Right lobe of liver (tissue), 6 donors: ENCODE measurements around the gene PSD4. TPM values are rescaled to one million over a fixed set of nuclear protein-coding genes. Genes with fewer than 3 reads are reported as not detected.

Source experiments
- ATAC-seq, 4 donors: fragments of 200-7000 bp; cut with Tn5 transposase; one replicate each; pipeline ENCODE4 v1.9.1; 2020; ENCODE audit warnings: mild to moderate bottlenecking in 4 of 4, moderate library complexity in 4 of 4
- DNase-seq, 3 donors: peaks; one replicate each; pipeline ENCODE4 v3.0.0-alpha.2; 2020
- H3K27ac ChIP-seq, 3 donors: fragments of 200-600 bp; one replicate each; pipeline ENCODE4 v1.8.0; 2022
- H3K27me3 ChIP-seq, 2 donors: fragments of 200-600 bp; one replicate each; pipeline ENCODE4 v1.8.0; 2022
- H3K36me3 ChIP-seq, 4 donors: fragments of 200-600 bp; sonication (generic) in 1 of 4; one replicate each; pipeline versions ENCODE4 v1.5.1 to v1.8.0; 2017 to 2022; ENCODE audit warnings: control low read depth in 1 of 4
- H3K4me1 ChIP-seq, 4 donors: fragments of 200-600 bp; sonication (generic) in 1 of 4; one replicate each; pipeline versions ENCODE4 v1.5.1 to v1.8.0; 2017 to 2022; ENCODE audit warnings: control low read depth in 1 of 4
- H3K4me3 ChIP-seq, 3 donors: fragments of 200-600 bp; one replicate each; pipeline ENCODE4 v1.8.0; 2022
- H3K9me3 ChIP-seq, 4 donors: fragments of 200-600 bp; sonication (generic) in 1 of 4; one replicate each; pipeline versions ENCODE4 v1.5.1 to v1.8.0; 2017 to 2022; ENCODE audit warnings: control low read depth in 1 of 4
- POLR2A ChIP-seq: fragments of 450-650 bp; IDR thresholded peaks from one replicate; pipeline ENCODE4 v1.6.1; 2017; ENCODE audit warnings: antibody characterized with exemption, mild to moderate bottlenecking
- WGBS: methylation state at CpG from one replicate; pipeline ENCODE4 v1.1.6; 2018; ENCODE audit warnings: low coverage, low lambda C conversion rate; ENCODE audit not compliant: insufficient coverage; ENCODE audit errors: missing lambda C conversion rate; 5-methylcytosine and 5-hydroxymethylcytosine counted together
- intact Hi-C, 2 donors: fragments of 100-400 bp; cut with DNase I; formaldehyde crosslinking; loops; one replicate each; pipeline versions ENCODE4 v1.11.2 to v1.14.1; 2022
- total RNA-seq, 6 experiments: library from RNA; depleted of rRNA in 2 of 6; stranded (reverse); fragments of >200 nt in 2 of 6; fragmentation: NEBNext Ultra II Directional in 3 of 6; extraction: Animal tissue kit (Norgen Biotek cat#: 25700) in 3 of 6; gene quantifications; one replicate each; pipeline versions ENCODE4 v1.1.0 to v1.2.4, GENCODE V29; 2016 to 2023
- TF ChIP-seq, protein P1 (sequence below), 4 donors: fragments of 200-600 bp in 3 of 4; fragments of 450-650 bp in 1 of 4; IDR thresholded peaks; one replicate each; pipeline versions ENCODE4 v1.5.1 to v1.8.0; 2016 to 2022; ENCODE audit warnings: antibody characterized with exemption in 4 of 4, mild to moderate bottlenecking in 2 of 4
- donor health status: DM: no; HTN: yes; CAD: no.
- donor health status: DM: no; HTN: no; CAD: no.
- donor health status: DM: no; HTN: no; CAD: no.
- donor health status: DM: no; HTN: yes; CAD: no.
- donor health status: DM: no; HTN: yes; CAD: no.

The PSD4 gene
- total RNA-seq, 6 experiments from 2014 or later = 38.0 to 77.8 (median 58.7) TPM

DNA sequence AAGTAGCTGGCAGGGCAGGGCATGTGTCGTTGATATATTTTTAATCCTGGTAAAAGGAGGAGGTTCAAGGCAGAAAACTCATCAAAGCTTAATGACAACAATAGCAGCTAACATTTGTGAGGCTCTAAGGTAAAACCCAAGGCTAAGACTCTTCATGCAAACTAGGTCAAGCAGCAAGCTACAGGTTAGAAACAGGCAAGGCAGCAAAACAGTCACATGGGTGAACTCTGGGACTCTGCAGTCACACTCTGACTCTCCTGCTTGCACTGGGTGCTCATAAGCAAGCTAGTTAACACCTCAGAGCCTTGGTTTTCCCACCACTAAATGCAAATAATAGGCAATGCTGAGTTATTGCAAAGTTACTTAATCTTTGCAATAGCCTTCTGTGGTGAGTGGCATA is 38.5 kb upstream of the PSD4 start:
- ATAC-seq (no peak), DNase-seq (no peak)
- Histone ChIP-seq H3K36me3 (peaks cover 0 to 36% (median 17%) of the 10 kb centered on the region in 4 donors), H3K4me1 (no peaks in the 10 kb centered on the region), H3K9me3 (no peaks in the 10 kb centered on the region), H3K4me3 (no peak overlapping the region), H3K27me3 (no peaks in the 10 kb centered on the region), H3K27ac (no peak overlapping the region)
- TF ChIP-seq, protein P1, sequence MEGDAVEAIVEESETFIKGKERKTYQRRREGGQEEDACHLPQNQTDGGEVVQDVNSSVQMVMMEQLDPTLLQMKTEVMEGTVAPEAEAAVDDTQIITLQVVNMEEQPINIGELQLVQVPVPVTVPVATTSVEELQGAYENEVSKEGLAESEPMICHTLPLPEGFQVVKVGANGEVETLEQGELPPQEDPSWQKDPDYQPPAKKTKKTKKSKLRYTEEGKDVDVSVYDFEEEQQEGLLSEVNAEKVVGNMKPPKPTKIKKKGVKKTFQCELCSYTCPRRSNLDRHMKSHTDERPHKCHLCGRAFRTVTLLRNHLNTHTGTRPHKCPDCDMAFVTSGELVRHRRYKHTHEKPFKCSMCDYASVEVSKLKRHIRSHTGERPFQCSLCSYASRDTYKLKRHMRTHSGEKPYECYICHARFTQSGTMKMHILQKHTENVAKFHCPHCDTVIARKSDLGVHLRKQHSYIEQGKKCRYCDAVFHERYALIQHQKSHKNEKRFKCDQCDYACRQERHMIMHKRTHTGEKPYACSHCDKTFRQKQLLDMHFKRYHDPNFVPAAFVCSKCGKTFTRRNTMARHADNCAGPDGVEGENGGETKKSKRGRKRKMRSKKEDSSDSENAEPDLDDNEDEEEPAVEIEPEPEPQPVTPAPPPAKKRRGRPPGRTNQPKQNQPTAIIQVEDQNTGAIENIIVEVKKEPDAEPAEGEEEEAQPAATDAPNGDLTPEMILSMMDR (IDR thresholded peaks at IDR 0.05) = no peak
- peak; percentile 10 for TF ChIP-seq POLR2A
- 64% methylated on average over 1 of the region's 1 CpG for WGBS
- intact Hi-C loops = loop anchor here (5.0 to 10.0 kb wide), 3 partner anchors 51 to 62 kb away; no protein-coding TSS in a partner anchor

DNA sequence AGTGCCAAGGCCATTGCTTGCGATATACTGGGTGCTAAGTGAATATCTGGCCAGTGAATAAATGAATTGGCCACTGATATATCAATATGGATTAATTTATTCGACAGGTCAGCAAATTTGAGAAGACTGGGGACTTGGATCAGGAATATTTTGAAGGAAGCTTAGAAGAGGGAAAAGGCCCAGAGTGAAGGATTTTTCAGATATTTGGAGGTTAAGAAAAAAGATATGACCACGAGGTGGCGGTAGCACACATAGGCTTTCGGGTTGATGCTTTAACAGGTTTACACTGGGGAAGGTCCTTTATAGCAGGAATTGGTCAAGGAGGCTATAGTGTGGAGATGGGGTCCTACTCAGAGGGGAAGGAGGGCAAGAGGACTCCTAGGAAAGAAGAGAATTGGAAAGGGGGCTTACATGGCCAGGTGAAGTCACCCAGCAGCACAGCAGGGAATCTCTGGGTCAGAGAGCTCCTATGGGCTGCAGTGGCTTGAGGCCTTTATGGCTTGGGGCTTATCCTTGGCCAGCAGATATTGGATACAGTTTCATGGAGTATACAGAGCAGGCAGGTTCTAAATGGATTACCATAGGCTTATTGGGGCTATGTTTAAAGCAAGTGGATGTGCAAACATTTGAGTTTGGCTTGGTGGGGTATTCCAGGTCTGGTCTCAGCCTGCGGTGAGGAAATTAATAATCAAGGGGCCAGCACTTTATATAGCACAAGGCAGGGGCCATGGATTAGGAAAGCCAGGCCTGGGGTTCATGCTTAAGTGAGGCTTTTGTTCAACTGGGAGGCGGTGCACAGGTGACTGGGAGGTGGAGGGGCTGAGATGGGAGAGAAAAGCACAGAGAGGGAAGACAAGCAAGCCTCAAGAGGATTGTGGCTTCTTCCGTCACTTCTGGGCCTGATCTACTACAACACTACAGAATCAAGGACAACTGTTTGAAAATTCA is 36.7 kb upstream of the PSD4 start:
- no peaks in the 10 kb centered on the region for H3K4me1 ChIP-seq
- no peak overlapping the region for H3K4me3 ChIP-seq
- no peaks in the 10 kb centered on the region for H3K9me3 ChIP-seq
- WGBS = 37% methylated on average over 8 of the region's 8 CpGs
- no peak overlapping the region for H3K27ac ChIP-seq
- DNase-seq (no peak), ATAC-seq (peak; percentile 45 to 65 (median 55))
- no peaks in the 10 kb centered on the region for H3K27me3 ChIP-seq
- intact Hi-C loops = loop anchor here (5.0 to 10.0 kb wide), 3 partner anchors 52 to 60 kb away; no protein-coding TSS in a partner anchor
- peaks cover 0 to 21% (median 10%) of the 10 kb centered on the region in 4 donors for H3K36me3 ChIP-seq
- TF ChIP-seq POLR2A = no peak
- TF ChIP-seq, protein P1 (IDR thresholded peaks at IDR 0.05) = peak; percentile 61 to 65 (median 64)

DNA sequence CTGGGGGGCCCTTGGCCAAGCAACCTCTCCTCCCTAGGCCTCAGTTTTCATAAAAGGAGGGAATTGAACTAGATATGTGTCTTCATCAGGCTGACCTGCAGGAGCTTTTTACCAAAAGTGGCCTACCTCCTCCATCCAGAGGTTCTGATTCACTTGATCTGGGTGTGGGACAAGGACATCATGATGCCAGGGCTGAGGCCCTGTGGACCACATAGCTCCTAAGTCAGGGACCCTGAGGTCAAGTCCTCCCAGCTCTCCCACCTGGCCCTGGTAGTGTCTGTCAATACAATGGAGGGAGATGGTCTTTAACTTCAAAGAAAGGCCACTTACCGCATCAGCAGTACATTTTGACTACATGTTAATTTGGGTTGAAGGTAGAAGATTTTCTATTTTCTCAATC is 35.9 kb upstream of the PSD4 start:
- no peak for DNase-seq
- intact Hi-C loops = loop anchor here (5.0 to 10.0 kb wide), 3 partner anchors 53 to 59 kb away; no protein-coding TSS in a partner anchor
- Histone ChIP-seq H3K27me3 (no peaks in the 10 kb centered on the region), H3K27ac (no peak overlapping the region), H3K36me3 (peaks cover 0 to 15% (median 7%) of the 10 kb centered on the region in 4 donors), H3K9me3 (no peaks in the 10 kb centered on the region), H3K4me3 (no peak overlapping the region), H3K4me1 (no peaks in the 10 kb centered on the region)
- TF ChIP-seq POLR2A = no peak
- TF ChIP-seq, protein P1 (IDR thresholded peaks at IDR 0.05) = no peak
- 89% methylated on average over 1 of the region's 1 CpG for WGBS
- no peak for ATAC-seq

DNA sequence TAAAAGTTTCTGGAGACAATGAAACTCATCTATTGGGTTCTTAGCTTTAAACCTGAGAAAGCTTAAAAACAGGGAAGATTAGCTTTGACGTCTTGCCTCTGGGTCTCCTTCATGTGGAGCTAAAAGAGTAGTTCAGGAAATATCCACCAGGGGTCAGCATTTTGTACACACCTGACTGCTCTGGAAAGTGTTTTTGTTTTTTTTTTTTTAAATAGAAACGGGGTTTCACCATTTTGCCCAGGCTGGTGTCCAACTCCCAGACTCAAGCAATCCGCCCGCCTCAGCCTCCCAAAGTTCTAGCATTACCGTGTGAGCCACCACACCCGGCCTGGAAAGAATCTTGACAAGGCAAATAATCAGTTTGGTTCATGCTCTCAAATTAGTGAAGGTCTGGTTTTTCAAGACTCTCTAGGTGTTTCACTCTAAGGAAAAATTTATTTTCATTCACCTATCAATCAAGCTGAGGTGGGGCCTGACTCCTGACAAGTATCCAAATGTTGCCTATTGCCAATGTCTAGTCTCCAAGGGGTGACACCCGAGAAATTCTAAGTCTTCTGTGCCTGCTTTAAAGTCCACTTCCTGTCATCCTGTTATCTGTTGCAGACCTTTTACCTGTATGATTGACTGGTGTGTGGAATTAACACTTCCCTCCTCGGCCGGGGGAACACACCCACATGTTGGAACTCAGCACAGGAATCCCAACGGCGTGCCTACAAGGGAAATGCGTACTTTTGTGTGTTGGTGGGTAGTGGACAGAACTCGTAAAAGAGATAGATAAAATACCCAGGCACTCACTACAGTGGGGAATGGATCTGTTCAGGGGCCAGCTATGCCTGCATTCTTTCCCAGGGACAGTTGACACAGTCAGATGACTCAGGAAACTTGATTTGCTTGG is 35.1 kb upstream of the PSD4 start:
- peak overlapping the region in 1 of 3 donors; percentile 13 for H3K4me3 ChIP-seq
- peak overlapping the region in 2 of 3 donors; percentile 23 to 33 for H3K27ac ChIP-seq
- TF ChIP-seq POLR2A = no peak
- TF ChIP-seq, protein P1 (IDR thresholded peaks at IDR 0.05) = peak; percentile 76 to 89 (median 82)
- H3K9me3 ChIP-seq = no peaks in the 10 kb centered on the region
- intact Hi-C loops = loop anchor here (5.0 to 10.0 kb wide), 3 partner anchors 54 to 59 kb away; no protein-coding TSS in a partner anchor
- no peaks in the 10 kb centered on the region for H3K27me3 ChIP-seq
- DNase-seq = peak in 1 of 3 donors; percentile 64
- no peaks in the 10 kb centered on the region for H3K4me1 ChIP-seq
- peaks cover 0 to 6% (median 3%) of the 10 kb centered on the region in 4 donors for H3K36me3 ChIP-seq
- ATAC-seq = peak; percentile 83 to 86 (median 85)
- 11% methylated on average over 11 of the region's 13 CpGs for WGBS
